22Rv1 (cell line): ENCODE measurements around the gene RPTOR.

ENCODE experiments used
- ZFX ChIP-seq: fragments of 450-650 bp; IDR thresholded peaks from 2 replicates; pipeline ENCODE4 v1.6.1; 2017; ENCODE audit warnings: antibody characterized with exemption, borderline replicate concordance
- TF ChIP-seq, protein P1 (sequence below): fragments of 450-650 bp; IDR thresholded peaks from 2 replicates; pipeline ENCODE4 v1.5.1; 2017; ENCODE audit warnings: mild to moderate bottlenecking

DNA sequence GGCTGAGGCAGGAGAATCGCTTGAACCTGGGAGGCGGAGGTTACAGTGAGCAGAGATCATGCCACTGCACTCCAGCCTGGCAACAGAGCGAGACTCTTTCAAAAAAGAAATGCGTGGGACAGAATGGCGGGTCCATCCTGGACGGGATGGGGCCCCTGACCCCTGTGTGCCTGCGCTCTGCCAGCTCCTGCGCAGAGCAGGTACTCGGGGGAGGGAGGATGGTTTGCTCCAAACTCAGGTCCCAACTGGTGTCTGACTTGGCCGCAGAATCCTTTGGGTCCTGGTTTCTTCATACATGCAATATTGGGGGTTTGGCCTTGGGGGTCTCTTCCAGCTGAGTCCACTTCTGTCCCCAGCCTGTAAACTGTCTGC, 457.4 kb downstream of the RPTOR start:
- TF ChIP-seq, protein P1, sequence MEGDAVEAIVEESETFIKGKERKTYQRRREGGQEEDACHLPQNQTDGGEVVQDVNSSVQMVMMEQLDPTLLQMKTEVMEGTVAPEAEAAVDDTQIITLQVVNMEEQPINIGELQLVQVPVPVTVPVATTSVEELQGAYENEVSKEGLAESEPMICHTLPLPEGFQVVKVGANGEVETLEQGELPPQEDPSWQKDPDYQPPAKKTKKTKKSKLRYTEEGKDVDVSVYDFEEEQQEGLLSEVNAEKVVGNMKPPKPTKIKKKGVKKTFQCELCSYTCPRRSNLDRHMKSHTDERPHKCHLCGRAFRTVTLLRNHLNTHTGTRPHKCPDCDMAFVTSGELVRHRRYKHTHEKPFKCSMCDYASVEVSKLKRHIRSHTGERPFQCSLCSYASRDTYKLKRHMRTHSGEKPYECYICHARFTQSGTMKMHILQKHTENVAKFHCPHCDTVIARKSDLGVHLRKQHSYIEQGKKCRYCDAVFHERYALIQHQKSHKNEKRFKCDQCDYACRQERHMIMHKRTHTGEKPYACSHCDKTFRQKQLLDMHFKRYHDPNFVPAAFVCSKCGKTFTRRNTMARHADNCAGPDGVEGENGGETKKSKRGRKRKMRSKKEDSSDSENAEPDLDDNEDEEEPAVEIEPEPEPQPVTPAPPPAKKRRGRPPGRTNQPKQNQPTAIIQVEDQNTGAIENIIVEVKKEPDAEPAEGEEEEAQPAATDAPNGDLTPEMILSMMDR: no peak
- no peak for TF ChIP-seq ZFX
